Mesothelial cell of epicardium (in vitro differentiated cells): ENCODE data around the gene HPSE2. TPM values are rescaled to one million over a fixed set of nuclear protein-coding genes. Genes with fewer than 3 reads are reported as not detected.

Source experiments
- DNase-seq, 2 experiments: peaks; one replicate each; pipeline ENCODE4 v3.0.0; 2021; ENCODE audit warnings: low spot score in 2 of 2; ENCODE audit not compliant: unreplicated experiment in 2 of 2
- H3K27ac Mint-ChIP-seq: 2 replicates; pipeline ENCODE4 v1.8.0; 2021; ENCODE audit warnings: mixed read lengths
- H3K27me3 Mint-ChIP-seq: 2 replicates; pipeline ENCODE4 v1.8.0; 2021; ENCODE audit warnings: low read depth, mixed read lengths
- H3K36me3 Mint-ChIP-seq: 2 replicates; pipeline ENCODE4 v1.8.0; 2021; ENCODE audit warnings: mixed read lengths
- H3K4me1 Mint-ChIP-seq: 2 replicates; pipeline ENCODE4 v1.8.0; 2021; ENCODE audit warnings: mixed read lengths
- H3K4me3 Mint-ChIP-seq: 2 replicates; pipeline ENCODE4 v1.8.0; 2021; ENCODE audit warnings: mild to moderate bottlenecking, moderate library complexity, mixed read lengths
- H3K9me3 Mint-ChIP-seq: 2 replicates; pipeline ENCODE4 v1.8.0; 2021; ENCODE audit warnings: mixed read lengths
- total RNA-seq: library from RNA; stranded (reverse); gene quantifications from 3 replicates; pipeline ENCODE4 v1.2.1, GENCODE V29; 2021
- TF ChIP-seq, protein P1 (sequence below): fragments of 200-600 bp; sonication (generic); IDR thresholded peaks from one replicate; pipeline ENCODE4 v1.5.0; 2021; ENCODE audit warnings: antibody characterized with exemption; ENCODE audit not compliant: unreplicated experiment

Gene HPSE2
- total RNA-seq, 1 donor from 2014 or later = 2.3 TPM

DNA sequence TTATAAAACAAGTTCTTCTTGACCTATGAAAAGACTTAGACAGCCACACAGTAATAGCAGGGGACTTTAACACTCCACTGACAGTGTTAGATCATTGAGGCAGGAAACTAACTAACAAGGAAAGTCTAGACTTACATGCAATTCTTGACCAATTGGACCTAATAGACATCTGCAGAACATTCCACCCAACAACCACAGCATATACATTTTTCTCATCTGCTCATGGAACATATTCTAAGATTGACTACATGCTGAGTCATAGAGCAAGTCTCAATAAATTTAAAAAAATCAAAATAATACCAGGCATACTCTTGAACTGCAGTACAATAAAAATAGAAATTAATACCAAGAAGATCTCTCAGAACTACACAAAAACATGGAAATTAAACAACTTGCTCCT is 569.4 kb downstream of the HPSE2 start:
- H3K4me1 Mint-ChIP-seq = no peaks in the 10 kb centered on the region
- no peak for DNase-seq
- H3K27ac Mint-ChIP-seq = no peak overlapping the region
- no peaks in the 10 kb centered on the region for H3K27me3 Mint-ChIP-seq
- peaks cover 30% of the 10 kb centered on the region for H3K9me3 Mint-ChIP-seq
- TF ChIP-seq, protein P1, sequence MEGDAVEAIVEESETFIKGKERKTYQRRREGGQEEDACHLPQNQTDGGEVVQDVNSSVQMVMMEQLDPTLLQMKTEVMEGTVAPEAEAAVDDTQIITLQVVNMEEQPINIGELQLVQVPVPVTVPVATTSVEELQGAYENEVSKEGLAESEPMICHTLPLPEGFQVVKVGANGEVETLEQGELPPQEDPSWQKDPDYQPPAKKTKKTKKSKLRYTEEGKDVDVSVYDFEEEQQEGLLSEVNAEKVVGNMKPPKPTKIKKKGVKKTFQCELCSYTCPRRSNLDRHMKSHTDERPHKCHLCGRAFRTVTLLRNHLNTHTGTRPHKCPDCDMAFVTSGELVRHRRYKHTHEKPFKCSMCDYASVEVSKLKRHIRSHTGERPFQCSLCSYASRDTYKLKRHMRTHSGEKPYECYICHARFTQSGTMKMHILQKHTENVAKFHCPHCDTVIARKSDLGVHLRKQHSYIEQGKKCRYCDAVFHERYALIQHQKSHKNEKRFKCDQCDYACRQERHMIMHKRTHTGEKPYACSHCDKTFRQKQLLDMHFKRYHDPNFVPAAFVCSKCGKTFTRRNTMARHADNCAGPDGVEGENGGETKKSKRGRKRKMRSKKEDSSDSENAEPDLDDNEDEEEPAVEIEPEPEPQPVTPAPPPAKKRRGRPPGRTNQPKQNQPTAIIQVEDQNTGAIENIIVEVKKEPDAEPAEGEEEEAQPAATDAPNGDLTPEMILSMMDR = no peak
- H3K36me3 Mint-ChIP-seq = no peaks in the 10 kb centered on the region
- no peak overlapping the region for H3K4me3 Mint-ChIP-seq

DNA sequence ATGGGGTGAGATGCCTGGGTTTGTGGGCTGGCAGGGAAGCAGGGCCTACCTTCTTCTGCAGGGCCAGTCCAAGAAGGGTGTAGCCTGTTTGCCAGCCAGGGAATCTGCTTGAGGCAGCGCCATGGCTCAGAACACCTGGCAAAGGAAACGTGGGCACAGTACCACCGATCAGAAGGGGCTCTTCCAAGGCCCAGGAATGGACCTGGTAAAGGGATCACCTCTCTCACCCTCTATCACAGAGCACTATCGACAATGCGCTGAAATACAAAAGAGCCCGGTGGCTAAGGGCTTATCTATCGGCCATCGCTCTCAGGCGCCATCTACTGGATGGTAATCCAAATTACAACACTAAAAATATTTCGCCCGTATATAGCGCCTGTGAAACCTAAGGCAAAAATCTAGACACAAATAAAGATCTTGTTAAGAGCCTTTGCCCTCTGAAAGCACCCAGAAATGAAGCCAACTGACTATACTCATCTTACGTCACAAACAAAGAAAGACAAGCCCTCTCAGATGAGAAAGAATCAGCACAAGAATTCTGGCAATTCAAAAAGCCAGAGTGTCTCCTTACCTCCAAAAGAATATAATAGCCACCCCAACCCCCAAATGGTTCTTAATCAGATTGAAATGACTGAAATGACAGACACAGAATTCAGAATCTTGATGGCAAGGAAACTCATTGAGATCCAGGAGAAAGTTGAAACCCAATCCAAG is 571.2 kb downstream of the HPSE2 start:
- Mint-ChIP-seq H3K4me1 (no peaks in the 10 kb centered on the region), H3K27ac (no peak overlapping the region), H3K9me3 (peaks cover 30% of the 10 kb centered on the region), H3K4me3 (no peak overlapping the region), H3K36me3 (no peaks in the 10 kb centered on the region), H3K27me3 (no peaks in the 10 kb centered on the region)
- TF ChIP-seq, protein P1 = peak; percentile 48
- no peak for DNase-seq

DNA sequence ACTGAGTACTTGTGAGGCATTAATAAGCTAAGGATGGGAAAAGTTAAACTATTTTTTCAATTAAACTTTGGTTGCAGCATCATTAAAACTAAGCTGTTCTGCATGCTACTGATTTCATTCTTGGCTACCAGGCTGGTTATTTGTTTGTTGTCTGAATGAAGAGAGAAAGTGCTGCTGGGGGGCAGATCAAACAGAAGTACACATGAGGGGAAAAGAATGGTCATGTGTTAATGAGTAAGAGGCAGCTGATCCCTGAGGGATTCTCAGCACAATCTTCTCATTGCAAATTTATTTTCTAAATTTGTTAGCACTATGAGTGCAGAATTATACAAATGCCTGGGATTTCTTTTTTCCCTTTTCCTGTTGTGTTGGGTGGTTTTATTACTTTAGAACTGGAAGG is 575.7 kb downstream of the HPSE2 start:
- H3K36me3 Mint-ChIP-seq = no peaks in the 10 kb centered on the region
- no peak for DNase-seq
- H3K9me3 Mint-ChIP-seq = peaks cover 8% of the 10 kb centered on the region
- H3K27ac Mint-ChIP-seq = no peak overlapping the region
- no peak overlapping the region for H3K4me3 Mint-ChIP-seq
- TF ChIP-seq, protein P1 = no peak
- no peaks in the 10 kb centered on the region for H3K27me3 Mint-ChIP-seq
- no peaks in the 10 kb centered on the region for H3K4me1 Mint-ChIP-seq

DNA sequence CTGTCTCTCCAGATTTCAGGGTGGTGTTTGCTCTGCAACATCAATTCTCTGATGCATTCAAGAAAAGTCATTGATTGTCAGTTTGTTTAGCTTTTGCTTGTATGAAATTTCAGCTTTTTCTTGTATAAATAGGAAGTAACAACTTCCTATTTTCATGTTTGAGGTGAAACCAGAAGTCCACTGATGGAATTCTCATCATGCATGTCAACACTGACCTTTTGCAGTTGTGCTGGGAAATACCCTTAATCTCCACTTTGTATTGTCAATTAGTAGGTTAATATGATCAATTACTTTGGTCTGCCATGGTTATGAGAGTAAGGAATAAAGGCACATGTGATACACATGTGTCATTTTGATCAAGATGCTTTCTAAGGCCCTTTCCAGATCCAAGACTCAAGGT is 580.2 kb downstream of the HPSE2 start:
- H3K27ac Mint-ChIP-seq = no peak overlapping the region
- no peaks in the 10 kb centered on the region for H3K9me3 Mint-ChIP-seq
- DNase-seq = no peak
- TF ChIP-seq, protein P1 = no peak
- H3K27me3 Mint-ChIP-seq = peaks cover 9% of the 10 kb centered on the region
- no peaks in the 10 kb centered on the region for H3K4me1 Mint-ChIP-seq
- H3K36me3 Mint-ChIP-seq = no peaks in the 10 kb centered on the region
- H3K4me3 Mint-ChIP-seq = no peak overlapping the region

DNA sequence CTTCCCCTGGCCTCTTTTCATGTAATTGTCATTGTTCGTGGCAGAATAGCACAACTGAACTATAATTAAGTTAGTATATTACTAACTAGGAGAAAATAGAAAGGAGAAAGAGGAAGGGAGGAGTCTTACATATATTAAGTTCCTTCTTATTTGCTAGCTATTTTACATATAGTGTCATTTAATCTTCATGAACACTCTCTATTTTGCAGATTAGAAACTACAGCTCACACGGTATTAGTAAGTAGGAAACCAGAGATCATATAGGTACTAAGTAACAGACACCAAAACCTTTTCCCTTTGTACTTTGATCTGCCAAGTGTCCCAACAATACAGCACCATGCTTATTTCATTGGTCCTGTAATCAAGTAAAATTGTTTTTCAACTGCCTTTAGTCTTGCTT is 586.5 kb downstream of the HPSE2 start:
- no peak for DNase-seq
- Mint-ChIP-seq H3K27me3 (peaks cover 14% of the 10 kb centered on the region), H3K27ac (no peak overlapping the region), H3K4me1 (peaks cover 6% of the 10 kb centered on the region), H3K36me3 (no peaks in the 10 kb centered on the region), H3K9me3 (no peaks in the 10 kb centered on the region), H3K4me3 (no peak overlapping the region)
- TF ChIP-seq, protein P1 = no peak
